H1 (cell line): Measurements from ENCODE around the gene CDK9. TPM values are rescaled to one million over a fixed set of nuclear protein-coding genes. Genes with fewer than 3 reads are reported as not detected.

Experiments used
- TEAD4 ChIP-seq: IDR thresholded peaks from 2 replicates; pipeline ENCODE4 v1.6.1; 2012; ENCODE audit warnings: low read depth, low read length, inconsistent platforms, mixed read lengths
- polyA plus RNA-seq, 7 experiments: library from polyadenylated mRNA; depleted of rRNA in 3 of 7; stranded (reverse) in 5 of 7; unstranded in 2 of 7; fragments of >200 nt in 5 of 7; fragments of 200-250 nt in 2 of 7; gene quantifications; 1 replicate in 5 of 7; 2 replicates in 1 of 7; 4 replicates in 1 of 7; pipeline versions ENCODE4 v1.2.1 to v1.2.3, GENCODE V29; 2011 to 2013; ENCODE audit warnings: missing spikeins in 2 of 7, mixed read lengths in 2 of 7
- total RNA-seq: library from RNA; stranded (reverse); fragmentation: NEBNext Ultra II Directional; extraction: Animal tissue kit (Norgen Biotek cat#: 25700); gene quantifications from 2 replicates; pipeline ENCODE4 v1.2.1, GENCODE V29; 2021

The CDK9 gene
- total and polyA plus RNA-seq, 2 of the 8 experiments (the other 6 are each of a cell fraction or from before 2014, with no cell fraction given) = 69.1 to 87.5 TPM

DNA sequence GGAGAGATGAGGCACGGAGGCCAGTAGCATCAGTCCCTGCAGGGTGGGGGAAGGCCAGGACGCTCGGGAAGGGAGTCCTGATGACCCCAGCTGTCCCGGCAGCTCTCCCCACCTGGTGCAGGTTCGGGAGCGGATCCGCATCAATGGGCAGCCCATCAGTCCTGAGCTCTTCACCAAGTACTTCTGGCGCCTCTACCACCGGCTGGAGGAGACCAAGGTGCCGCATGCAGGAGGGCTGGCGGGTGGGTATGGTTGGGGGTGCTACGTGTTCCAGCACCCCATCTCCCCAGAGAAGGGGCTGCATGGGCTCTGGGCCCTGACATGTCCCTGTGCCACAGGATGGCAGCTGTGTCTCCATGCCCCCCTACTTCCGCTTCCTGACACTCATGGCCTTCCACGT lies 21.0 kb downstream of the CDK9 start (continued):
- no peak for TF ChIP-seq TEAD4
